ENCODE results near the gene ATP11A. TPM values are rescaled to one million over a fixed set of nuclear protein-coding genes. Genes with fewer than 3 reads are reported as not detected.
A peak's percentile ranks its signal among the peaks of the same experiment; 100 is the strongest.

The ATP11A gene
- total RNA-seq, 1 experiment from 2014 or later = 80.4 TPM

DNA sequence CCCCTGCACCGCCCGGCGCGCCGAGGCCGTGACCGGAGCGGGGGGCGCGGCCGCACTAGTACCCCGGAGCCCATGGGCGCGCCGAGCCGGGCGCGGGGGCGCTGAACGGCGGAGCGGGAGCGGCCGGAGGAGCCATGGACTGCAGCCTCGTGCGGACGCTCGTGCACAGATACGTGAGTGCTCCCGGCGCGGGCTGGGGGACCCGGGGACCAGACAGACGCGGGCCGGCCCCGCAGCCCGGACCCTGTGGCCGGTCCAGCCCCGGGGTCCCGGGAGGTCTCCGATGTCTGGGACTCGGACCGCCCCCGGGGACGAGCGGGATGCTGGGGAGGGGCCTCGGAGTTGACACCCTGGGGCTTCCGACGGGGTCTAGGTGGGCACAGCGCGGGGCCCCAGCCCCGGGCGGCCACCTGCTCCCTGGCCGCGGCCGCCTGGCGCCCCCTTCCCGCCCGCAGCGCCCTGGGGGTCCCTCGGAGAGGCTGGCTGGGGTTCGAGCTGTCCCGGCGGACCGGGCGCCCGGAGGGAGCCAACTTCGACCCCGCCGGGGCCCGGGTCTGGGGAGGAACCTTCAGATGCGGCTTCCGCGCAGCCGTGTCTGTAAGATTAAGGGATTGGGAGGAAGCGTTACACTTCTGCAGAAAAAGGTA lies 568 bp downstream of the ATP11A start:
- TF ChIP-seq YY1 (IDR thresholded peaks at IDR 0.05; ENCODE audit: extremely low read depth, insufficient replicate concordance, low read depth, low read length) (no peak), ZFX (IDR thresholded peaks at IDR 0.05) (peak; percentile 72; the same call in 1 of the 2 replicates)
- no TSS peak for BruUV-seq (replicated peaks)
- no peak for DNase-seq (ENCODE audit: low read depth, low spot score)
- Histone ChIP-seq H3K9me3 (ENCODE audit: control insufficient read depth in 1 of 2, insufficient read depth in 1 of 2, low read depth in 1 of 2, low read length in 2 of 2) (no peaks in the 10 kb centered on the region), H3K27me3 (ENCODE audit: insufficient read depth, low read length) (no peaks in the 10 kb centered on the region), H3K4me1 (ENCODE audit: control insufficient read depth in 1 of 2, insufficient read depth in 2 of 2, low read length in 2 of 2) (peaks cover 10 to 35% of the 10 kb centered on the region in 2 experiments), H3K4me2 (ENCODE audit: low read length) (peak overlapping the region; percentile 81), H3K79me2 (ENCODE audit: insufficient read depth, low read length) (peaks cover 49% of the 10 kb centered on the region), H3K4me3 (replicated peaks in 1 of 2; ENCODE audit: low read depth in 1 of 2, low read length in 2 of 2) (peak overlapping the region; percentile 68 to 78), H3K9me2 (ENCODE audit: insufficient read depth) (no peaks in the 10 kb centered on the region), H3K9ac (ENCODE audit: low read length) (peak overlapping the region; percentile 79), H4K20me1 (ENCODE audit: insufficient read depth) (no peaks in the 10 kb centered on the region; the same call in 1 of the 2 replicates), H3K36me3 (ENCODE audit: control insufficient read depth in 1 of 2, insufficient read depth in 2 of 2, low read length in 2 of 2) (no peaks in the 10 kb centered on the region), H3K27ac (ENCODE audit: low read depth, low read length) (peak overlapping the region; percentile 89), H2AFZ (ENCODE audit: low read depth, low read length, poor library complexity, severe bottlenecking) (no peak overlapping the region)
- intact Hi-C loops (cut with micrococcal nuclease) = loop anchor here (2.0 kb wide), 2 partner anchors 20 to 32 kb away; no protein-coding TSS in a partner anchor
- ChIA-PET POLR2A (no interaction called here), CTCF (no interaction called here), RAD21 (ENCODE audit: low non-redundant PET in 1 of 2, low total read pairs in 2 of 2, uncharacterized antibody in 2 of 2, unreplicated experiment in 2 of 2) (no interaction called here)
- peak; percentile 44 for ATAC-seq

DNA sequence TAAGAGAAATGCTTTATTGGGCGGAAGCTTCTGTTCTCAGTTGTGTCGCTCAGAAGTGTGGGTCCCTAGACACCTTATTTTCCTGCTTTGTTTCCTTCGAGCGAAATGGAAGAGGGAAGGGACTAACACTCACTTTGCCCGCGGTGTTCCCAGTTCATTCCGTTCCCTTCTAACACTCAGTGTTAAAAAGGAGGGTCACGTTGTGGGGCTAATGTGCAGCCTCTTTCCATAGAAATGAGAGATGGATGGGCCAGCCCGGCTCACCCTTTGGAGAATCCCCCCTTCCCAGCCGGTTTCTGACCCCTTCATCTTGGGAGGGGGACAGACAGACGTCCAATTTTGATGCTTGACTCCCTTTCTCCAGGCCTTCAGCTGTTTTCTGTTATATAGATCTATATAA lies 2.3 kb downstream of the ATP11A start:
- H3K36me3 ChIP-seq (ENCODE audit: control insufficient read depth in 1 of 2, insufficient read depth in 2 of 2, low read length in 2 of 2) = 0 out of 4 replicates have a peak, but pooled peaks cover 0 to 2% of the 10 kb centered on the region in 2 experiments
- H2AFZ ChIP-seq (ENCODE audit: low read depth, low read length, poor library complexity, severe bottlenecking) = no peak overlapping the region
- ChIA-PET CTCF (no interaction called here), POLR2A (no interaction called here), RAD21 (ENCODE audit: low non-redundant PET in 1 of 2, low total read pairs in 2 of 2, uncharacterized antibody in 2 of 2, unreplicated experiment in 2 of 2) (no interaction called here)
- DNase-seq (ENCODE audit: low read depth, low spot score) (no peak), ATAC-seq (no peak)
- no peak overlapping the region for H3K27ac ChIP-seq (ENCODE audit: low read depth, low read length)
- peaks cover 10 to 26% of the 10 kb centered on the region in 2 experiments for H3K4me1 ChIP-seq (ENCODE audit: control insufficient read depth in 1 of 2, insufficient read depth in 2 of 2, low read length in 2 of 2)
- no peaks in the 10 kb centered on the region; the same call in 1 of the 2 replicates for H4K20me1 ChIP-seq (ENCODE audit: insufficient read depth)
- intact Hi-C loops (cut with micrococcal nuclease) = no loop called here
- H3K9me2 ChIP-seq (ENCODE audit: insufficient read depth) = no peaks in the 10 kb centered on the region
- BruUV-seq (replicated peaks) = no TSS peak
- H3K27me3 ChIP-seq (ENCODE audit: insufficient read depth, low read length) = no peaks in the 10 kb centered on the region
- H3K9me3 ChIP-seq (ENCODE audit: control insufficient read depth in 1 of 2, insufficient read depth in 1 of 2, low read depth in 1 of 2, low read length in 2 of 2) = no peaks in the 10 kb centered on the region
- H3K4me2 ChIP-seq (ENCODE audit: low read length) = peak overlapping the region; percentile 81; the same call in 1 of the 2 replicates
- H3K9ac ChIP-seq (ENCODE audit: low read length) = peak overlapping the region; percentile 79; the same call in 1 of the 2 replicates
- peak overlapping the region in 1 of 2 experiments; percentile 78; a peak in 1 of 4 replicates for H3K4me3 ChIP-seq (replicated peaks in 1 of 2; ENCODE audit: low read depth in 1 of 2, low read length in 2 of 2)
- peaks cover 65% of the 10 kb centered on the region for H3K79me2 ChIP-seq (ENCODE audit: insufficient read depth, low read length)
- TF ChIP-seq SP1 (IDR thresholded peaks at IDR 0.05; ENCODE audit: low read depth) = no peak
- TF ChIP-seq EZH2 (IDR thresholded peaks at IDR 0.05) = no peak
- TF ChIP-seq EGR1 (IDR thresholded peaks at IDR 0.05; ENCODE audit: low read depth) = no peak
- no peak for TF ChIP-seq JUND (IDR thresholded peaks at IDR 0.05)
- TF ChIP-seq SIN3A (IDR thresholded peaks at IDR 0.05; ENCODE audit: low read depth) = no peak
- no peak for TF ChIP-seq YY1 (IDR thresholded peaks at IDR 0.05; ENCODE audit: extremely low read depth, insufficient replicate concordance, low read depth, low read length)
- no peak for TF ChIP-seq CBX3 (IDR thresholded peaks at IDR 0.05; ENCODE audit: low read depth)
- TF ChIP-seq, protein P1, sequence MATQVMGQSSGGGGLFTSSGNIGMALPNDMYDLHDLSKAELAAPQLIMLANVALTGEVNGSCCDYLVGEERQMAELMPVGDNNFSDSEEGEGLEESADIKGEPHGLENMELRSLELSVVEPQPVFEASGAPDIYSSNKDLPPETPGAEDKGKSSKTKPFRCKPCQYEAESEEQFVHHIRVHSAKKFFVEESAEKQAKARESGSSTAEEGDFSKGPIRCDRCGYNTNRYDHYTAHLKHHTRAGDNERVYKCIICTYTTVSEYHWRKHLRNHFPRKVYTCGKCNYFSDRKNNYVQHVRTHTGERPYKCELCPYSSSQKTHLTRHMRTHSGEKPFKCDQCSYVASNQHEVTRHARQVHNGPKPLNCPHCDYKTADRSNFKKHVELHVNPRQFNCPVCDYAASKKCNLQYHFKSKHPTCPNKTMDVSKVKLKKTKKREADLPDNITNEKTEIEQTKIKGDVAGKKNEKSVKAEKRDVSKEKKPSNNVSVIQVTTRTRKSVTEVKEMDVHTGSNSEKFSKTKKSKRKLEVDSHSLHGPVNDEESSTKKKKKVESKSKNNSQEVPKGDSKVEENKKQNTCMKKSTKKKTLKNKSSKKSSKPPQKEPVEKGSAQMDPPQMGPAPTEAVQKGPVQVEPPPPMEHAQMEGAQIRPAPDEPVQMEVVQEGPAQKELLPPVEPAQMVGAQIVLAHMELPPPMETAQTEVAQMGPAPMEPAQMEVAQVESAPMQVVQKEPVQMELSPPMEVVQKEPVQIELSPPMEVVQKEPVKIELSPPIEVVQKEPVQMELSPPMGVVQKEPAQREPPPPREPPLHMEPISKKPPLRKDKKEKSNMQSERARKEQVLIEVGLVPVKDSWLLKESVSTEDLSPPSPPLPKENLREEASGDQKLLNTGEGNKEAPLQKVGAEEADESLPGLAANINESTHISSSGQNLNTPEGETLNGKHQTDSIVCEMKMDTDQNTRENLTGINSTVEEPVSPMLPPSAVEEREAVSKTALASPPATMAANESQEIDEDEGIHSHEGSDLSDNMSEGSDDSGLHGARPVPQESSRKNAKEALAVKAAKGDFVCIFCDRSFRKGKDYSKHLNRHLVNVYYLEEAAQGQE (IDR thresholded peaks at IDR 0.05; ENCODE audit: low read depth) = no peak
- TF ChIP-seq, protein P2, sequence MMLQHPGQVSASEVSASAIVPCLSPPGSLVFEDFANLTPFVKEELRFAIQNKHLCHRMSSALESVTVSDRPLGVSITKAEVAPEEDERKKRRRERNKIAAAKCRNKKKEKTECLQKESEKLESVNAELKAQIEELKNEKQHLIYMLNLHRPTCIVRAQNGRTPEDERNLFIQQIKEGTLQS (IDR thresholded peaks at IDR 0.05) = no peak
- TF ChIP-seq, protein P3, sequence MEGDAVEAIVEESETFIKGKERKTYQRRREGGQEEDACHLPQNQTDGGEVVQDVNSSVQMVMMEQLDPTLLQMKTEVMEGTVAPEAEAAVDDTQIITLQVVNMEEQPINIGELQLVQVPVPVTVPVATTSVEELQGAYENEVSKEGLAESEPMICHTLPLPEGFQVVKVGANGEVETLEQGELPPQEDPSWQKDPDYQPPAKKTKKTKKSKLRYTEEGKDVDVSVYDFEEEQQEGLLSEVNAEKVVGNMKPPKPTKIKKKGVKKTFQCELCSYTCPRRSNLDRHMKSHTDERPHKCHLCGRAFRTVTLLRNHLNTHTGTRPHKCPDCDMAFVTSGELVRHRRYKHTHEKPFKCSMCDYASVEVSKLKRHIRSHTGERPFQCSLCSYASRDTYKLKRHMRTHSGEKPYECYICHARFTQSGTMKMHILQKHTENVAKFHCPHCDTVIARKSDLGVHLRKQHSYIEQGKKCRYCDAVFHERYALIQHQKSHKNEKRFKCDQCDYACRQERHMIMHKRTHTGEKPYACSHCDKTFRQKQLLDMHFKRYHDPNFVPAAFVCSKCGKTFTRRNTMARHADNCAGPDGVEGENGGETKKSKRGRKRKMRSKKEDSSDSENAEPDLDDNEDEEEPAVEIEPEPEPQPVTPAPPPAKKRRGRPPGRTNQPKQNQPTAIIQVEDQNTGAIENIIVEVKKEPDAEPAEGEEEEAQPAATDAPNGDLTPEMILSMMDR (IDR thresholded peaks at IDR 0.05 in 2 of 3, conservative IDR thresholded peaks at IDR 0.05 in 1 of 3; ENCODE audit: borderline replicate concordance in 1 of 3, insufficient read depth in 1 of 3, low read depth in 2 of 3, low read length in 2 of 3) = no peak
- no peak for TF ChIP-seq ELF1 (IDR thresholded peaks at IDR 0.05; ENCODE audit: borderline replicate concordance, low read depth)
- TF ChIP-seq, protein P4, sequence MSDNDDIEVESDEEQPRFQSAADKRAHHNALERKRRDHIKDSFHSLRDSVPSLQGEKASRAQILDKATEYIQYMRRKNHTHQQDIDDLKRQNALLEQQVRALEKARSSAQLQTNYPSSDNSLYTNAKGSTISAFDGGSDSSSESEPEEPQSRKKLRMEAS (IDR thresholded peaks at IDR 0.05) = no peak
- TF ChIP-seq CEBPB (IDR thresholded peaks at IDR 0.05; ENCODE audit: low read depth) = no peak
- TF ChIP-seq SRF (IDR thresholded peaks at IDR 0.05; ENCODE audit: low read depth) = no peak

Measured in HCT116 (cell line).